Common myeloid progenitor, CD34-positive (primary cell): ENCODE measurements around the gene PUM1.
A peak's percentile ranks its signal among the peaks of the same experiment; 100 is the strongest.

Source experiments
- CTCF ChIA-PET: fragments of 350-600 bp; sonication (Branson Sonifier 250); formaldehyde crosslinking; loops from one replicate; lab custom pipeline; 2021; ENCODE audit warnings: antibody characterized with exemption; lab: Charles Lee
- POLR2A ChIA-PET: fragments of 350-600 bp; sonication (Branson Sonifier 250); formaldehyde crosslinking; loops from one replicate; lab custom pipeline; 2021; ENCODE audit warnings: antibody characterized with exemption; lab: Charles Lee
- DNase-seq, 3 donors: peaks; one replicate each; pipeline versions ENCODE4 v3.0.0 to v3.0.0-alpha.2; 2013
- H3K27ac ChIP-seq, 2 experiments: 1 replicate in 1 of 2; 2 replicates in 1 of 2; pipeline ENCODE4 v1.7.0; 2013; ENCODE audit warnings: inconsistent platforms in 2 of 2, low read length in 2 of 2, mild to moderate bottlenecking in 2 of 2, low read depth in 1 of 2, moderate library complexity in 1 of 2; ENCODE audit not compliant: severe bottlenecking in 2 of 2, insufficient read depth in 1 of 2, poor library complexity in 1 of 2
- H3K27me3 ChIP-seq, 5 experiments: replicated peaks in 2 of 5; 1 replicate in 3 of 5; 2 replicates in 2 of 5; pipeline versions ENCODE4 v1.6.1 to v1.7.0; 2013; ENCODE audit warnings: low read length in 4 of 5, mild to moderate bottlenecking in 2 of 5, moderate library complexity in 2 of 5, inconsistent platforms in 1 of 5; ENCODE audit not compliant: insufficient read depth in 5 of 5, control insufficient read depth in 4 of 5
- H3K36me3 ChIP-seq, 4 experiments: 1 replicate in 2 of 4; 2 replicates in 2 of 4; pipeline versions ENCODE4 v1.6.1 to v1.7.0; 2013; ENCODE audit warnings: low read length in 3 of 4, control low read depth in 1 of 4, mild to moderate bottlenecking in 1 of 4; ENCODE audit not compliant: control insufficient read depth in 4 of 4, insufficient read depth in 4 of 4
- H3K4me1 ChIP-seq, 4 experiments: 1 replicate in 3 of 4; 2 replicates in 1 of 4; pipeline versions ENCODE4 v1.6.1 to v1.7.1; 2013; ENCODE audit warnings: low read length in 3 of 4, mild to moderate bottlenecking in 3 of 4, control low read depth in 1 of 4, inconsistent platforms in 1 of 4, moderate library complexity in 1 of 4; ENCODE audit not compliant: control insufficient read depth in 4 of 4, insufficient read depth in 4 of 4; ENCODE audit errors: control extremely low read depth in 1 of 4
- H3K4me3 ChIP-seq, 7 experiments: 1 replicate in 4 of 7; 2 replicates in 3 of 7; pipeline versions ENCODE4 v1.5.1 to v1.7.0; 2013; ENCODE audit warnings: mild to moderate bottlenecking in 7 of 7, low read length in 6 of 7, moderate library complexity in 6 of 7, inconsistent platforms in 2 of 7, low read depth in 2 of 7, control low read depth in 1 of 7; ENCODE audit not compliant: insufficient read depth in 4 of 7, control insufficient read depth in 1 of 7; ENCODE audit errors: extremely low read depth in 1 of 7
- H3K9me3 ChIP-seq, 5 experiments: 1 replicate in 4 of 5; 2 replicates in 1 of 5; pipeline versions ENCODE4 v1.6.1 to v1.7.1; 2013; ENCODE audit warnings: low read length in 4 of 5, mild to moderate bottlenecking in 2 of 5, inconsistent platforms in 1 of 5, low read depth in 1 of 5, moderate library complexity in 1 of 5; ENCODE audit not compliant: control insufficient read depth in 4 of 5, insufficient read depth in 2 of 5; ENCODE audit errors: control extremely low read depth in 1 of 5
- WGBS: methylation state at CpG from one replicate; pipeline ENCODE4 v1.1.5; 2013; ENCODE audit not compliant: insufficient coverage; 5-methylcytosine and 5-hydroxymethylcytosine counted together

PUM1 gene

DNA sequence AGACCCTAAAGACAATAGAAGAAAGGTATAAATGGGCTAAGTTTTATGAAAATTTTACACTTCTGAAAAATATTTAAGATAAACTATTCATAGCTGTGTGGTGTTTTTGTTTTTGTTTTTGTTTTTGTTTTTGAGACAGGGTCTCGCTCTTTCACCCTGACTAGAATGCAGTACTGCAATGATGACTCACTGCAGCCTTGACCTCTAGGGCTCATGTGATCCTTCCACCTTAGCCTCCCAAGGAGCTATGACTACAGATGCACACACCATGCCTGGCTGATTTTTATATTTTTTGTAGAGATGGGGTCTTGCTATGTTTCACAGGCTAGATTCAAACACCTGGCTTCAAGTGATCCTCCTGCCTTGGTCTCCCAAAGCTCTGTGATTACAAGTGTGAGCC lies 66.6 kb downstream of the PUM1 start:
- Histone ChIP-seq H3K4me1 (no peaks in the 10 kb centered on the region), H3K9me3 (no peaks in the 10 kb centered on the region), H3K4me3 (no peak overlapping the region), H3K27me3 (no peaks in the 10 kb centered on the region), H3K36me3 (peaks cover 13 to 65% (median 37%) of the 10 kb centered on the region in 4 experiments), H3K27ac (no peak overlapping the region)
- 100% methylated on average over 1 of the region's 1 CpG for whole genome bisulfite sequencing
- no peak for DNase-seq
- POLR2A ChIA-PET = no interaction called here
- CTCF ChIA-PET = interaction anchor here (1.5 kb wide), 1 partner anchor 32 kb away, joined by 5 read pairs; no protein-coding TSS in a partner anchor

DNA sequence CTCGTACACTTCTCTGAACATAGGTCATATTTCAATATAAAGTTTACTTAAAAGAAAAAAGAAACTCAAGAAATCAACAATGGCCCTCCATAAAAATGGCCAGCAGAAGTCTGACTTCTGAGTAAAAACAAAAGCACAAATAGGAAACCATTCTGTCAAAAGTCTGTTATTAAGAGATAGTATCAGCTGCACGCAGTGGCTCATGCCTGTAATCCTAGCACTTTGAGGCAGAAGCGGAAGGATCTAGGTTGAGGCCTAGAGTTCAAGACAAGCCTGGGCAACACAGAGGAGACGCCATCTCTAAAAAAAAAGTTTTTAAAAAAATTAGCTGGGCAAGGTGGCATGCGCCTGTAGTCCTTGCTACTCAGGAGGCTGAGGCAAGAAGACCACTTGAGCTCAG lies 67.3 kb downstream of the PUM1 start:
- POLR2A ChIA-PET = no interaction called here
- Histone ChIP-seq H3K27ac (peak overlapping the region in 1 of 2 experiments; percentile 13), H3K4me3 (no peak overlapping the region), H3K9me3 (no peaks in the 10 kb centered on the region), H3K27me3 (no peaks in the 10 kb centered on the region), H3K36me3 (peaks cover 15 to 63% (median 32%) of the 10 kb centered on the region in 4 experiments), H3K4me1 (no peaks in the 10 kb centered on the region)
- WGBS = 87% methylated on average over 4 of the region's 5 CpGs
- DNase-seq = no peak
- CTCF ChIA-PET = interaction anchor here (1.5 kb wide), 1 partner anchor 33 kb away, joined by 5 read pairs; no protein-coding TSS in a partner anchor

- CTCF ChIA-PET = interaction anchor here (0.6 kb wide), 1 partner anchor 16 kb away, joined by 3 read pairs; no protein-coding TSS in a partner anchor
- no peak overlapping the region for H3K27ac ChIP-seq
- 97% methylated on average over 8 of the region's 9 CpGs for WGBS
- no peaks in the 10 kb centered on the region for H3K27me3 ChIP-seq
- DNase-seq = no peak
- H3K9me3 ChIP-seq = no peaks in the 10 kb centered on the region
- peaks cover 16 to 58% (median 30%) of the 10 kb centered on the region in 4 experiments for H3K36me3 ChIP-seq
- no peaks in the 10 kb centered on the region for H3K4me1 ChIP-seq
- H3K4me3 ChIP-seq = no peak overlapping the region
- POLR2A ChIA-PET = no interaction called here
These were observed 68.0 kb downstream of the PUM1 start for GRCh38 chr1:30997463-30998057.

DNA sequence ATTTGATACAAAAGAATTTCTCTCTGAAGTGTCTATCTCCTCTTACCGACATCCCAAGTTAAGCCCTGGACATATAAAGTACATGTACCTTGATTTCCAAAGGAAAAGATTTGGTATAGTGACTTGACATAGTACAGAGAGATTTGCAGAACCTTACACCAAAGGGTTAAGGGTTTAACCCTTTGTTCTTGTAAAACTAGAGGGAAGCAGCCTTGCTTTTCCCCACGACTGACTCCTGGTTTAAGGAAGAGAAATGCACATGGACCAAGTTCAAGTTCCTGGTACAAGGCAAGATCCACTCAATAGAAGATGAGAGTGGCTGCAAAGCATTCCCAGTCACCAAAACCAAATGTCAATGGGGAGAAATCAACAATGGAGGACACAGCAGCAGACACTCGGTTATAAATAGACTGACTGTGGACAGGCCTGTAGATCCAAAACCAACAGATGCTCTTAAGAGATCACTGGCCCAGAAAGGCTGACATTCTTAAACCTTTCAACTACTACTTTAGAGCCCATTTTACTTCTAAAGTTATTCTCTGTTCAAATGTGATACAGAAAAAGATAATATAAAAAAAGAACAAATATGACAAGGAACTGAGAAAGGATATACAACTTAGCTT lies 69.4 kb downstream of the PUM1 start:
- WGBS = 100% methylated on average over 3 of the region's 3 CpGs
- Histone ChIP-seq H3K4me3 (no peak overlapping the region), H3K27ac (no peak overlapping the region), H3K36me3 (peaks cover 14 to 61% (median 36%) of the 10 kb centered on the region in 4 experiments), H3K4me1 (peaks cover 0 to 6% (median 0%) of the 10 kb centered on the region in 4 experiments), H3K27me3 (no peaks in the 10 kb centered on the region), H3K9me3 (no peaks in the 10 kb centered on the region)
- ChIA-PET CTCF (no interaction called here), POLR2A (interaction anchor here (0.7 kb wide), 1 partner anchor 135 kb away, joined by 3 read pairs; no protein-coding TSS in a partner anchor)
- DNase-seq = no peak

GRCh38 chr1:30991862-30992606 lies 73.5 kb downstream of the PUM1 start:
- Histone ChIP-seq H3K27ac (no peak overlapping the region), H3K4me1 (peaks cover 0 to 6% (median 2%) of the 10 kb centered on the region in 4 experiments), H3K4me3 (no peak overlapping the region), H3K9me3 (no peaks in the 10 kb centered on the region), H3K36me3 (peaks cover 14 to 54% (median 36%) of the 10 kb centered on the region in 4 experiments), H3K27me3 (no peaks in the 10 kb centered on the region)
- ChIA-PET POLR2A (no interaction called here), CTCF (interaction anchor here (2.4 kb wide), 1 partner anchor 9 kb away, joined by 5 read pairs; no protein-coding TSS in a partner anchor)
- DNase-seq = no peak
- 47% methylated on average over 3 of the region's 6 CpGs for WGBS

DNA sequence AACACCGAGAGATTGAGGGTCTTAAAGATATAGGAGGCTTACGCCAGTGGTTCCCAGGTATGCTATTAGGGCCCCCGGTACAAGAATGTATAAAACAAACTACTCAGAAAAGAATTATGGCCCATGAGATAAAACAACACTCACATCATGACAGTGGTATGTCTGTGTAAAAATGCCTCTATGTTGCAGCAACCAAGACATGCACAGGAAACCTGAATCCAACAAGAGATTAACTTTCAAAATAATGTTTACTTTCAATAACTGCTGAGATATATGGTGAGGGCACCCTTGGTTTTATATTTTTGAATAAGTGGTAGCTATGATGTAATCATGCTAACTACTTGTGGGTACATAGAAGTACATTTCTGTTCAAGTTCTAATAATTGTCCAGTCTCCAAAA lies 74.9 kb downstream of the PUM1 start:
- no peaks in the 10 kb centered on the region for H3K9me3 ChIP-seq
- ChIA-PET CTCF (no interaction called here), POLR2A (interaction anchor here (0.6 kb wide), 1 partner anchor 123 kb away, joined by 5 read pairs; no protein-coding TSS in a partner anchor)
- no CpG with 5 or more reads among the region's 3 CpGs for WGBS
- H3K4me3 ChIP-seq = no peak overlapping the region
- H3K4me1 ChIP-seq = peaks cover 0 to 6% (median 2%) of the 10 kb centered on the region in 4 experiments
- H3K27ac ChIP-seq = no peak overlapping the region
- H3K27me3 ChIP-seq = no peaks in the 10 kb centered on the region
- H3K36me3 ChIP-seq = peaks cover 14 to 49% (median 28%) of the 10 kb centered on the region in 4 experiments
- no peak for DNase-seq
